ENCODE measurements around the gene UBE2Q2.
"Not testable (repeated sequence)": the region's sequence is repeated elsewhere in the genome, so short reads cannot be mapped to it uniquely, and the experiment has no call there.

Gene UBE2Q2

GRCh38 chr15:75842722-75843677 lies at the start of gene UBE2Q2:
UBE2Q2 (plus strand) TSS chr15:75843447; CDS start chr15:75843667, 220 bp downstream.
- no peak for TF ChIP-seq CTCF (conservative IDR thresholded peaks at IDR 0.05; ENCODE audit: low read depth)
- CTCF ChIA-PET, result interaction anchor here (0.6 kb wide), 1 partner anchor 100 kb away, joined by 3 read pairs; no protein-coding TSS in a partner anchor
- POLR2A ChIA-PET (ENCODE audit: low non-redundant PET), result interaction anchor here (0.6 to 1.1 kb wide), 3 partner anchors 19 to 55 kb away, joined by 3 to 4 read pairs (median 3); no protein-coding TSS in a partner anchor
- H3K27ac ChIP-seq, result peak within 1 kb of the TSS; percentile 89
- DNase-seq (ENCODE audit: low spot score), result peak; percentile 62

- POLR2A ChIA-PET (ENCODE audit: low non-redundant PET), result no interaction called here
- TF ChIP-seq CTCF (conservative IDR thresholded peaks at IDR 0.05; ENCODE audit: low read depth), result no peak
- no peak for DNase-seq (ENCODE audit: low spot score)
- CTCF ChIA-PET, result no interaction called here
- no peak overlapping the region for H3K27ac ChIP-seq
Measured at GRCh38 chr15:75796321-75796720, 46.9 kb upstream of the UBE2Q2 start.

- CTCF ChIA-PET; H3K27ac ChIP-seq; DNase-seq (ENCODE audit: low spot score); POLR2A ChIA-PET (ENCODE audit: low non-redundant PET): not testable (repeated sequence)
Measured at GRCh38 chr15:75797146-75797545, 46.1 kb upstream of the UBE2Q2 start.

- POLR2A ChIA-PET (ENCODE audit: low non-redundant PET), result no interaction called here
- DNase-seq (ENCODE audit: low spot score), result no peak
- CTCF ChIA-PET, result no interaction called here
- no peak for TF ChIP-seq CTCF (conservative IDR thresholded peaks at IDR 0.05; ENCODE audit: low read depth)
- H3K27ac ChIP-seq, result no peak overlapping the region
Measured at GRCh38 chr15:75799190-75799589, 44.1 kb upstream of the UBE2Q2 start.

- DNase-seq (ENCODE audit: low spot score); H3K27ac ChIP-seq; CTCF ChIA-PET; POLR2A ChIA-PET (ENCODE audit: low non-redundant PET): not testable (repeated sequence)
Measured at GRCh38 chr15:75800409-75800808, 42.8 kb upstream of the UBE2Q2 start.

- POLR2A ChIA-PET (ENCODE audit: low non-redundant PET), result no interaction called here
- DNase-seq (ENCODE audit: low spot score), result peak; percentile 95
- TF ChIP-seq CTCF (conservative IDR thresholded peaks at IDR 0.05; ENCODE audit: low read depth), result peak; percentile 98
- CTCF ChIA-PET, result interaction anchor here (0.5 to 1.5 kb wide), 17 partner anchors 14 to 468 kb away, joined by 3 to 13 read pairs (median 3); partner anchors contain the start of gene SNX33
- no peak overlapping the region for H3K27ac ChIP-seq
Measured at GRCh38 chr15:75801859-75802593, 41.2 kb upstream of the UBE2Q2 start.

GRCh38 chr15:75807486-75807885 lies 35.8 kb upstream of the UBE2Q2 start:
- POLR2A ChIA-PET (ENCODE audit: low non-redundant PET); H3K27ac ChIP-seq; DNase-seq (ENCODE audit: low spot score); CTCF ChIA-PET: not testable (repeated sequence)

GRCh38 chr15:75808009-75808408 lies 35.2 kb upstream of the UBE2Q2 start:
- DNase-seq (ENCODE audit: low spot score); POLR2A ChIA-PET (ENCODE audit: low non-redundant PET); H3K27ac ChIP-seq: not testable (repeated sequence)
- CTCF ChIA-PET, result interaction anchor here (0.7 kb wide), 1 partner anchor 31 kb away, joined by 3 read pairs; no protein-coding TSS in a partner anchor
